HCT116 (cell line): Measurements from ENCODE around the gene SLC35F1. TPM values are rescaled to one million over a fixed set of nuclear protein-coding genes. Genes with fewer than 3 reads are reported as not detected.

Experiments used
- ATAC-seq: fragments of 200-7000 bp; cut with Tn5 transposase; 2 replicates; pipeline ENCODE4 v1.9.1; 2020; ENCODE audit warnings: mild to moderate bottlenecking, moderate library complexity
- BruUV-seq: library from RNA; stranded (reverse); fragments of 400-500 nt; replicated peaks from 2 replicates; lab custom pipeline; 2021; lab: Mats Ljungman, UMichigan
- CTCF ChIA-PET: fragments of 300-600 bp; sonication (Branson Sonifier 250); formaldehyde crosslinking; loops from one replicate; lab custom pipeline; 2021; ENCODE audit warnings: antibody characterized with exemption; lab: Charles Lee
- POLR2A ChIA-PET: fragments of 300-600, 350-600 bp; sonication (Branson Sonifier 250); formaldehyde crosslinking; loops from one replicate; lab custom pipeline; 2021; ENCODE audit warnings: antibody characterized with exemption; lab: Charles Lee
- RAD21 ChIA-PET, 2 experiments: fragments of 300-600 bp; sonication (Branson Sonifier 250); formaldehyde crosslinking; loops; one replicate each; lab custom pipeline; 2023; ENCODE audit warnings: low total read pairs in 2 of 2; ENCODE audit not compliant: uncharacterized antibody in 2 of 2, unreplicated experiment in 2 of 2, low non-redundant PET in 1 of 2; lab: Charles Lee
- DNase-seq: peaks from one replicate; pipeline ENCODE4 v3.0.0-alpha.2; 2010; ENCODE audit warnings: low read depth, low spot score
- H2AFZ ChIP-seq: fragments of 200-600 bp; shearing (Covaris generic), sonication (generic); 2 replicates; pipeline ENCODE4 v1.6.1; 2017; ENCODE audit warnings: low read depth, mixed run types, mixed read lengths, antibody characterized with exemption, low read length; ENCODE audit not compliant: poor library complexity, severe bottlenecking
- H3K27ac ChIP-seq: 2 replicates; pipeline ENCODE4 v1.5.1; 2012; ENCODE audit warnings: low read depth, low read length
- H3K27me3 ChIP-seq: fragments of 200-600 bp; sonication (generic); 2 replicates; pipeline ENCODE4 v1.6.1; 2016; ENCODE audit warnings: mixed run types, low read length, mixed read lengths; ENCODE audit not compliant: insufficient read depth
- H3K36me3 ChIP-seq, 2 experiments: fragments of 200-500 bp in 1 of 2; fragments of 200-600 bp in 1 of 2; sonication (Bioruptor generic) in 1 of 2; sonication (generic) in 1 of 2; 2 replicates each; pipeline versions ENCODE4 v1.5.1 to v1.6.1; 2014 to 2016; ENCODE audit warnings: low read length in 2 of 2, inconsistent platforms in 1 of 2, mixed read lengths in 1 of 2, mixed run types in 1 of 2; ENCODE audit not compliant: insufficient read depth in 2 of 2, control insufficient read depth in 1 of 2
- H3K4me1 ChIP-seq, 2 experiments: fragments of 200-600 bp in 1 of 2; sonication (generic) in 1 of 2; 2 replicates each; pipeline versions ENCODE4 v1.5.1 to v1.6.1; 2012 to 2017; ENCODE audit warnings: low read length in 2 of 2, inconsistent platforms in 1 of 2, mild to moderate bottlenecking in 1 of 2, mixed read lengths in 1 of 2, mixed run types in 1 of 2, moderate library complexity in 1 of 2; ENCODE audit not compliant: insufficient read depth in 2 of 2, control insufficient read depth in 1 of 2
- H3K4me2 ChIP-seq: fragments of 200-600 bp; sonication (generic); 2 replicates; pipeline ENCODE4 v1.6.1; 2017; ENCODE audit warnings: mixed run types, low read length, mixed read lengths
- H3K4me3 ChIP-seq, 2 experiments: fragments of 200-600 bp in 1 of 2; sonication (generic) in 1 of 2; replicated peaks in 1 of 2; 2 replicates each; pipeline ENCODE4 v1.5.1; 2011 to 2016; ENCODE audit warnings: low read length in 2 of 2, control low read depth in 1 of 2, low read depth in 1 of 2, mild to moderate bottlenecking in 1 of 2, mixed read lengths in 1 of 2, mixed run types in 1 of 2
- H3K79me2 ChIP-seq: fragments of 200-600 bp; sonication (generic); 2 replicates; pipeline ENCODE4 v1.6.1; 2017; ENCODE audit warnings: mild to moderate bottlenecking, mixed run types, low read length, moderate library complexity, mixed read lengths; ENCODE audit not compliant: insufficient read depth
- H3K9ac ChIP-seq: fragments of 200-600 bp; sonication (generic); 2 replicates; pipeline ENCODE4 v1.6.1; 2016; ENCODE audit warnings: low read length, mixed read lengths
- H3K9me2 ChIP-seq: fragments of 200-600 bp; sonication (generic), shearing (Covaris generic); 2 replicates; pipeline ENCODE4 v1.6.1; 2017; ENCODE audit warnings: mixed run types, mild to moderate bottlenecking, moderate library complexity; ENCODE audit not compliant: insufficient read depth
- H3K9me3 ChIP-seq, 2 experiments: fragments of 200-500 bp in 1 of 2; fragments of 200-600 bp in 1 of 2; sonication (Bioruptor generic) in 1 of 2; sonication (generic) in 1 of 2; 2 replicates each; pipeline ENCODE4 v1.6.1; 2014 to 2017; ENCODE audit warnings: low read length in 2 of 2, mixed read lengths in 2 of 2, inconsistent platforms in 1 of 2, low read depth in 1 of 2, mild to moderate bottlenecking in 1 of 2, mixed run types in 1 of 2, moderate library complexity in 1 of 2; ENCODE audit not compliant: control insufficient read depth in 1 of 2, insufficient read depth in 1 of 2
- H4K20me1 ChIP-seq: fragments of 200-600 bp; sonication (generic), shearing (Covaris generic); 2 replicates; pipeline ENCODE4 v1.6.1; 2017; ENCODE audit warnings: mixed run types, mild to moderate bottlenecking, moderate library complexity; ENCODE audit not compliant: insufficient read depth
- CBX3 ChIP-seq: IDR thresholded peaks from 2 replicates; pipeline ENCODE4 v1.6.1; 2012; ENCODE audit warnings: low read depth
- CTCF ChIP-seq, 3 experiments: fragments of 200-600 bp in 1 of 3; sonication (generic) in 1 of 3; IDR thresholded peaks in 2 of 3; conservative IDR thresholded peaks in 1 of 3; 2 replicates each; pipeline ENCODE4 v1.5.1; 2012 to 2017; ENCODE audit warnings: low read depth in 2 of 3, low read length in 2 of 3, antibody characterized with exemption in 1 of 3, borderline replicate concordance in 1 of 3, control low read depth in 1 of 3, mild to moderate bottlenecking in 1 of 3, mixed read lengths in 1 of 3, mixed run types in 1 of 3, moderate library complexity in 1 of 3; ENCODE audit not compliant: insufficient read depth in 1 of 3
- POLR2A ChIP-seq: IDR thresholded peaks from 2 replicates; pipeline ENCODE4 v1.7.0; 2011; ENCODE audit warnings: borderline replicate concordance; ENCODE audit not compliant: insufficient read depth, insufficient read length; ENCODE audit errors: extremely low read depth
- RAD21 ChIP-seq: IDR thresholded peaks from 2 replicates; pipeline ENCODE4 v1.6.1; 2012; ENCODE audit warnings: low read depth, mild to moderate bottlenecking
- SP1 ChIP-seq: IDR thresholded peaks from 2 replicates; pipeline ENCODE4 v1.6.1; 2012; ENCODE audit warnings: low read depth
- intact Hi-C: fragments of 100-400 bp; cut with micrococcal nuclease; formaldehyde crosslinking; loops from 2 replicates; pipeline ENCODE4 v1.10.0; 2022
- total RNA-seq: library from RNA; stranded (reverse); gene quantifications from one replicate; pipeline ENCODE4 v1.2.1, GENCODE V29; 2021; ENCODE audit not compliant: unreplicated experiment

SLC35F1 gene
- total RNA-seq, 1 experiment from 2014 or later, result 0.07 TPM

GRCh38 chr6:118281291-118281690 lies 374.2 kb downstream of the SLC35F1 start:
- intact Hi-C loops, result loop anchor here (5.0 to 10.0 kb wide), 3 partner anchors 439 to 831 kb away; no protein-coding TSS in a partner anchor
- Histone ChIP-seq H3K9me2 (no peaks in the 10 kb centered on the region), H3K27ac (no peak overlapping the region), H3K4me1 (no peaks in the 10 kb centered on the region), H3K4me3 (no peak overlapping the region), H3K9me3 (no peaks in the 10 kb centered on the region), H3K4me2 (no peak overlapping the region), H3K79me2 (no peaks in the 10 kb centered on the region), H3K36me3 (no peaks in the 10 kb centered on the region), H3K9ac (no peak overlapping the region), H2AFZ (no peak overlapping the region), H4K20me1 (no peaks in the 10 kb centered on the region), H3K27me3 (no peaks in the 10 kb centered on the region)
- POLR2A ChIA-PET, result no interaction called here
- ATAC-seq (peak; percentile 52; the same call in 1 of the 2 replicates), DNase-seq (no peak)
- CTCF ChIA-PET, result interaction anchor here (1.6 kb wide), 1 partner anchor 230 kb away, joined by 4 read pairs; no protein-coding TSS in a partner anchor
- BruUV-seq, result no TSS peak
- TF ChIP-seq CTCF (IDR thresholded peaks at IDR 0.05 in 2 of 3, conservative IDR thresholded peaks at IDR 0.05 in 1 of 3; ENCODE audit: borderline replicate concordance in 1 of 3, insufficient read depth in 1 of 3, low read depth in 2 of 3, low read length in 2 of 3) (peak in 1 of 3 experiments; percentile 15; a peak in 1 of 6 replicates), CBX3 (no peak), POLR2A (no peak)
- RAD21 ChIA-PET, result no interaction called here

GRCh38 chr6:118283766-118284165 lies 376.7 kb downstream of the SLC35F1 start:
- RAD21 ChIA-PET, result no interaction called here
- Histone ChIP-seq H3K9me3 (no peaks in the 10 kb centered on the region), H3K4me2 (peak overlapping the region; percentile 22; the same call in 1 of the 2 replicates), H3K4me1 (no peaks in the 10 kb centered on the region), H3K9me2 (no peaks in the 10 kb centered on the region), H2AFZ (no peak overlapping the region), H3K79me2 (no peaks in the 10 kb centered on the region), H4K20me1 (no peaks in the 10 kb centered on the region), H3K9ac (no peak overlapping the region), H3K27me3 (no peaks in the 10 kb centered on the region), H3K27ac (no peak overlapping the region), H3K4me3 (no peak overlapping the region), H3K36me3 (no peaks in the 10 kb centered on the region)
- peak; percentile 68 to 78 (median 78) for TF ChIP-seq CTCF (IDR thresholded peaks at IDR 0.05 in 2 of 3, conservative IDR thresholded peaks at IDR 0.05 in 1 of 3; ENCODE audit: borderline replicate concordance in 1 of 3, insufficient read depth in 1 of 3, low read depth in 2 of 3, low read length in 2 of 3)
- peak; percentile 84 for TF ChIP-seq RAD21
- no peak for TF ChIP-seq SP1
- CTCF ChIA-PET, result interaction anchor here (1.4 to 2.8 kb wide), 2 partner anchors 297 to 827 kb away, joined by 3 to 9 read pairs; no protein-coding TSS in a partner anchor
- intact Hi-C loops, result loop anchor here (1.0 to 10.0 kb wide), 8 partner anchors 226 to 829 kb away; no protein-coding TSS in a partner anchor
- ATAC-seq (peak; percentile 79), DNase-seq (peak; percentile 55)
- no TSS peak for BruUV-seq
- POLR2A ChIA-PET, result no interaction called here
